Lung (tissue), 12 donors: ENCODE results near the gene UCHL5. TPM values are rescaled to one million over a fixed set of nuclear protein-coding genes. Genes with fewer than 3 reads are reported as not detected.

Experiments
- ATAC-seq: fragments of 200-7000 bp; cut with Tn5 transposase; one replicate; pipeline ENCODE4 v1.9.1; 2020; ENCODE audit warnings: moderate number of reproducible peaks; ENCODE audit not compliant: insufficient read depth, low FRiP score
- DNase-seq, 3 donors: peaks; one replicate each; pipeline ENCODE4 v3.0.0-alpha.2; 2013 to 2017
- H3K27ac ChIP-seq, 2 donors: one replicate each; pipeline ENCODE4 v1.5.1; 2013; ENCODE audit warnings: mild to moderate bottlenecking in 2 of 2, moderate library complexity in 2 of 2, control low read depth in 1 of 2, inconsistent platforms in 1 of 2, low read depth in 1 of 2, low read length in 1 of 2
- H3K27me3 ChIP-seq, 3 donors: one replicate each; pipeline ENCODE4 v1.5.1; 2013; ENCODE audit warnings: low read length in 2 of 3; ENCODE audit not compliant: control insufficient read depth in 3 of 3, insufficient read depth in 3 of 3
- H3K36me3 ChIP-seq, 4 donors: one replicate each; pipeline ENCODE4 v1.5.1; 2013; ENCODE audit warnings: low read length in 4 of 4, mild to moderate bottlenecking in 1 of 4, moderate library complexity in 1 of 4; ENCODE audit not compliant: control insufficient read depth in 4 of 4, insufficient read depth in 4 of 4
- H3K4me1 ChIP-seq, 5 donors: one replicate each; pipeline ENCODE4 v1.5.1; 2013; ENCODE audit warnings: low read length in 5 of 5, mild to moderate bottlenecking in 2 of 5, moderate library complexity in 1 of 5; ENCODE audit not compliant: control insufficient read depth in 5 of 5, insufficient read depth in 5 of 5
- H3K4me3 ChIP-seq: one replicate; pipeline ENCODE4 v1.5.1; 2013; ENCODE audit warnings: mild to moderate bottlenecking, control low read depth, moderate library complexity
- H3K9ac ChIP-seq, 2 donors: one replicate each; pipeline ENCODE4 v1.5.1; 2013; ENCODE audit warnings: low read length in 2 of 2, control low read depth in 1 of 2; ENCODE audit not compliant: insufficient read depth in 1 of 2
- H3K9me3 ChIP-seq, 4 donors: one replicate each; pipeline ENCODE4 v1.5.1; 2013; ENCODE audit warnings: low read length in 3 of 4, mild to moderate bottlenecking in 1 of 4, moderate library complexity in 1 of 4; ENCODE audit not compliant: control insufficient read depth in 4 of 4, insufficient read depth in 3 of 4
- WGBS, 2 donors: extraction: QIAGEN DNeasy Blood & Tissue Kit; methylation state at CpG; one replicate each; pipeline ENCODE4 v1.1.7; 2013; 5-methylcytosine and 5-hydroxymethylcytosine counted together
- polyA plus RNA-seq, 2 donors: library from polyadenylated mRNA; stranded (reverse); fragments of 200-250 nt; gene quantifications; one replicate each; pipeline ENCODE4 v1.2.1, GENCODE V29; 2013
- total RNA-seq, 2 donors: library from RNA; depleted of rRNA in 1 of 2; stranded (reverse); fragments of >200 nt in 1 of 2; gene quantifications; one replicate each; pipeline ENCODE4 v1.2.1, GENCODE V29; 2014 to 2021
- TF ChIP-seq, protein P1 (sequence below): IDR thresholded peaks from 2 replicates; pipeline ENCODE4 v1.5.1; 2012; ENCODE audit warnings: mild to moderate bottlenecking; ENCODE audit errors: control extremely low read depth, extremely low read depth
- donor health status: control.
- donor health status: control.
- donor health status: Bipolar disorder and iron deficiency.
- donor health status: healthy.
- donor health status: DM: yes; HTN: yes; CAD: no.

The UCHL5 gene
- total and polyA plus RNA-seq, 4 donors, result 13.7 to 48.9 (median 22.9) TPM

DNA sequence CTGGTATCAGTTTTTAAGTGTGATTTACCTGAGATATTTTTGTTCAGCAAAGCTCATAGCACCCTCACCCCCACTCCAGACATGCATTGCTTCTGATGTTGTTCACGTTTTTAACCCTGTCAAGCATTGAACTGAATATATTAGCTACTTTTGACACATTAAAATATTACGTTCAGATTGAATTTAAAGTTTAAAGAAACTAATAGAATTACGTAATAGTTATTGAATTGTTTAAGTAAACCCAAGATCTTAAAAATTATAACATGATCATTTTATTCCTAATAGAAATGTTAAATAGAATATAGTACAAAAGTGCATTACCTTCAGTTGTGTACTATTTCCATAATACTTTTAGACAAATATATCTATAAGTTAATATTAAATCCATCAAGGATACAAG is 27.2 kb upstream of the UCHL5 start:
- TF ChIP-seq, protein P1, sequence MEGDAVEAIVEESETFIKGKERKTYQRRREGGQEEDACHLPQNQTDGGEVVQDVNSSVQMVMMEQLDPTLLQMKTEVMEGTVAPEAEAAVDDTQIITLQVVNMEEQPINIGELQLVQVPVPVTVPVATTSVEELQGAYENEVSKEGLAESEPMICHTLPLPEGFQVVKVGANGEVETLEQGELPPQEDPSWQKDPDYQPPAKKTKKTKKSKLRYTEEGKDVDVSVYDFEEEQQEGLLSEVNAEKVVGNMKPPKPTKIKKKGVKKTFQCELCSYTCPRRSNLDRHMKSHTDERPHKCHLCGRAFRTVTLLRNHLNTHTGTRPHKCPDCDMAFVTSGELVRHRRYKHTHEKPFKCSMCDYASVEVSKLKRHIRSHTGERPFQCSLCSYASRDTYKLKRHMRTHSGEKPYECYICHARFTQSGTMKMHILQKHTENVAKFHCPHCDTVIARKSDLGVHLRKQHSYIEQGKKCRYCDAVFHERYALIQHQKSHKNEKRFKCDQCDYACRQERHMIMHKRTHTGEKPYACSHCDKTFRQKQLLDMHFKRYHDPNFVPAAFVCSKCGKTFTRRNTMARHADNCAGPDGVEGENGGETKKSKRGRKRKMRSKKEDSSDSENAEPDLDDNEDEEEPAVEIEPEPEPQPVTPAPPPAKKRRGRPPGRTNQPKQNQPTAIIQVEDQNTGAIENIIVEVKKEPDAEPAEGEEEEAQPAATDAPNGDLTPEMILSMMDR, result no peak
- no peak for DNase-seq
- Histone ChIP-seq H3K4me3 (no peak overlapping the region), H3K9me3 (no peaks in the 10 kb centered on the region), H3K4me1 (no peaks in the 10 kb centered on the region), H3K27ac (no peak overlapping the region), H3K27me3 (no peaks in the 10 kb centered on the region), H3K9ac (no peak overlapping the region), H3K36me3 (peaks cover 8 to 32% (median 20%) of the 10 kb centered on the region in 4 donors)
- ATAC-seq, result no peak
- WGBS, 2 donors, result 93 to 95% methylated on average over 3 of the region's 3 CpGs

DNA sequence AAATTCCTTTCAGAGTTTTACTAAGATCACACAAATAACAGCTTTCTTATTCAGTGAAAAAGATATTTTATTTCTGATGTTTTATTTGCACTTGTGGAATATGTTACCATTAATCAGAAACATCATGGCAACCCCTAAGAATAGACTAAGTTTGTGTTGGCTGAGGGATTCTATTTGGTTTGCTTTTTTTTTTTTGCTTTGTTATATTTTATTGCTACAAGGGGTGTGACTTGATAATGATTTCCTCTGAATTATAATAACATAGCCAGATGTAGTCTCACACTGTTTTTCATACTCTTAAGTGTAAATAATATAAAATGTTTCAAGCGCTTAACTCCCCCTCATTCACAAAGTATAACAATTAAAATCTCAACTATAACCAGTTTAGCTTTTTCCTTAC is 26.1 kb upstream of the UCHL5 start:
- TF ChIP-seq, protein P1, result no peak
- Histone ChIP-seq H3K9me3 (no peaks in the 10 kb centered on the region), H3K4me1 (no peaks in the 10 kb centered on the region), H3K27ac (no peak overlapping the region), H3K27me3 (no peaks in the 10 kb centered on the region), H3K9ac (no peak overlapping the region), H3K36me3 (peaks cover 8 to 34% (median 20%) of the 10 kb centered on the region in 4 donors), H3K4me3 (no peak overlapping the region)
- WGBS, 2 donors, result 79 to 88% methylated on average over 1 of the region's 1 CpG
- ATAC-seq (no peak), DNase-seq (no peak)

DNA sequence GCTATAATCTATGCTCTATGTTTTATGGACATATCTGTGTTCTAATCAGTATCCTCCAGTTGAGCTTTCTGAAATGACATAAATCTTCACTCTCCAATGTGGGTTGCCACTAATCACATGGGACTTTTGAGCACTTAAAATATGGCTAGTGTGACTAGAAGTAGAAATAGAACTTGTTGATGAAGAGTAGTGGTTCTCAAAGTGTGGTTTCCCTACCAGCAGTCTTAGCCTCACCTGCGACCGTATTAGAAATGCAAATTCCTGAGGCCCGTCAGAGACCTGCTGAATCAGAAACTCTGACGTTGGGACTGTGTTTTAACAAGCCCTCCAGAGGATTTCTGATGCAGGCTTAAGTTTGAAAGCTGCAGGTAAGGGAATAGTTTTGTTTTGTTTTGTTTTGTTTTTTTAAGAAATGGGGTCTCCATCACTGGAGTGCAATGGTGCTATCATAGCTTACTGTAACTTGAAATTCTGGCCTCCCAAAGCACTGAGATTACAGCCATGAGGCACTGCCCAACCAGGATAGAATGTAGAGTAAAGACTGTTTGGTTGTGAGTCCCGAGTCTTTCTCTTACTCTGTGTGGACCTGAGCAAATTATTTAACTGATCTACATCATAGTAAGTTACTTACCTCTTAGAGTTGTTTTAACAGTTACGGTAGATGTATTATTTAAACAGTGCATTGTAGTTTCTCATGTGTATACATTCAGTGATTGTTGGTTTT is 24.4 kb upstream of the UCHL5 start:
- Histone ChIP-seq H3K4me3 (no peak overlapping the region), H3K9me3 (no peaks in the 10 kb centered on the region), H3K27me3 (no peaks in the 10 kb centered on the region), H3K36me3 (peaks cover 8 to 44% (median 26%) of the 10 kb centered on the region in 4 donors), H3K4me1 (no peaks in the 10 kb centered on the region), H3K9ac (no peak overlapping the region), H3K27ac (no peak overlapping the region)
- TF ChIP-seq, protein P1, result no peak
- no peak for DNase-seq
- 92% methylated on average over 6 of the region's 6 CpGs for WGBS, 2 donors
- ATAC-seq, result no peak
